A673 (cell line): Measurements from ENCODE around the gene GNG12.

Experiments
- EZH2 ChIP-seq: fragments of 200-600 bp; sonication (generic); IDR thresholded peaks from 2 replicates; pipeline ENCODE4 v1.6.1; 2017; ENCODE audit warnings: borderline replicate concordance, low read depth, mild to moderate bottlenecking, mixed read lengths, antibody characterized with exemption, low read length; ENCODE audit not compliant: poor library complexity, severe bottlenecking
- TF ChIP-seq, protein P1 (sequence below): fragments of 300-800, 200-600 bp; sonication (generic); conservative IDR thresholded peaks from 2 replicates; pipeline ENCODE4 v1.5.1; 2017; ENCODE audit warnings: low read depth, mild to moderate bottlenecking, antibody characterized with exemption, low read length, moderate library complexity, mixed read lengths

DNA sequence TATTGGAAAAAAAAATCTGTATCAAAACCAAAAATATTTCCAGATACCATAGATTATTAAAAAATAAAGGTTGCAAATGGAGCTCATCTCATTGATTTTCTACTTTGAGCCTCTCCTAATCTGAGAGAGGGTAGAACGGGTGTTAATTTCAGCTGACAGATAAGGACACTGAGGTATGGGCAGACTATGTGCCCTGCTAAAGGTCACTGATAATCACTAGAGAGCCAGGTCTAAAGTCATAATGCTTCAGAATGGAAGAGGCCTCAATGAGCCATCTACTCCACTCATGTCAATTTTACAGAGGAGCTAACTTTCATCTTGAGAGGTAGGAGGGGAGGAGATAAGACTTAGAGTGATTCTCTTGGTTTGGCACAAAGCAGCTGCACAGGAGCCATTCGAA lies 21.0 kb downstream of the GNG12 start:
- TF ChIP-seq, protein P1, sequence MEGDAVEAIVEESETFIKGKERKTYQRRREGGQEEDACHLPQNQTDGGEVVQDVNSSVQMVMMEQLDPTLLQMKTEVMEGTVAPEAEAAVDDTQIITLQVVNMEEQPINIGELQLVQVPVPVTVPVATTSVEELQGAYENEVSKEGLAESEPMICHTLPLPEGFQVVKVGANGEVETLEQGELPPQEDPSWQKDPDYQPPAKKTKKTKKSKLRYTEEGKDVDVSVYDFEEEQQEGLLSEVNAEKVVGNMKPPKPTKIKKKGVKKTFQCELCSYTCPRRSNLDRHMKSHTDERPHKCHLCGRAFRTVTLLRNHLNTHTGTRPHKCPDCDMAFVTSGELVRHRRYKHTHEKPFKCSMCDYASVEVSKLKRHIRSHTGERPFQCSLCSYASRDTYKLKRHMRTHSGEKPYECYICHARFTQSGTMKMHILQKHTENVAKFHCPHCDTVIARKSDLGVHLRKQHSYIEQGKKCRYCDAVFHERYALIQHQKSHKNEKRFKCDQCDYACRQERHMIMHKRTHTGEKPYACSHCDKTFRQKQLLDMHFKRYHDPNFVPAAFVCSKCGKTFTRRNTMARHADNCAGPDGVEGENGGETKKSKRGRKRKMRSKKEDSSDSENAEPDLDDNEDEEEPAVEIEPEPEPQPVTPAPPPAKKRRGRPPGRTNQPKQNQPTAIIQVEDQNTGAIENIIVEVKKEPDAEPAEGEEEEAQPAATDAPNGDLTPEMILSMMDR = no peak
- TF ChIP-seq EZH2 = no peak
